Calu3 (cell line): ENCODE data around the gene FHIT. TPM values are rescaled to one million over a fixed set of nuclear protein-coding genes. Genes with fewer than 3 reads are reported as not detected.

Experiments
- BruUV-seq: library from RNA; stranded (reverse); fragments of 400-500 nt; replicated peaks from 2 replicates; lab custom pipeline; 2021; lab: Mats Ljungman, UMichigan
- CTCF ChIA-PET: fragments of 300-600 bp; sonication (Branson Sonifier 250); formaldehyde crosslinking; loops from one replicate; lab custom pipeline; 2022; ENCODE audit warnings: antibody characterized with exemption; lab: Charles Lee
- DNase-seq: peaks from one replicate; pipeline ENCODE4 v3.0.0; 2022
- H3K27ac Mint-ChIP-seq: one replicate; pipeline ENCODE4 v1.8.0; 2022; ENCODE audit warnings: mixed read lengths; ENCODE audit not compliant: unreplicated experiment
- H3K27me3 Mint-ChIP-seq: one replicate; pipeline ENCODE4 v1.8.0; 2022; ENCODE audit warnings: mixed read lengths; ENCODE audit not compliant: unreplicated experiment
- H3K36me3 Mint-ChIP-seq: one replicate; pipeline ENCODE4 v1.8.0; 2022; ENCODE audit warnings: mild to moderate bottlenecking, moderate library complexity, mixed read lengths; ENCODE audit not compliant: insufficient read depth, unreplicated experiment
- H3K4me1 Mint-ChIP-seq: one replicate; pipeline ENCODE4 v1.8.0; 2022; ENCODE audit warnings: mild to moderate bottlenecking, low read depth, mixed read lengths; ENCODE audit not compliant: unreplicated experiment
- H3K4me3 Mint-ChIP-seq: one replicate; pipeline ENCODE4 v1.8.0; 2022; ENCODE audit warnings: mild to moderate bottlenecking, low read depth, moderate library complexity, mixed read lengths; ENCODE audit not compliant: unreplicated experiment
- H3K9me3 Mint-ChIP-seq: one replicate; pipeline ENCODE4 v1.8.0; 2022; ENCODE audit warnings: low read depth, mixed read lengths; ENCODE audit not compliant: unreplicated experiment
- CTCF ChIP-seq: fragments of 200-600 bp; IDR thresholded peaks from one replicate; pipeline ENCODE4 v1.8.0; 2022; ENCODE audit warnings: antibody characterized with exemption; ENCODE audit not compliant: unreplicated experiment
- intact Hi-C: fragments of 100-400 bp; cut with micrococcal nuclease; formaldehyde crosslinking; loops from one replicate; pipeline ENCODE4 v1.10.0; 2022; ENCODE audit not compliant: unreplicated experiment
- total RNA-seq: library from RNA; stranded (reverse); gene quantifications from 2 replicates; pipeline ENCODE4 v1.2.3, GENCODE V29; 2022

FHIT gene
- total RNA-seq, 1 experiment from 2014 or later = 6.2 TPM

DNA sequence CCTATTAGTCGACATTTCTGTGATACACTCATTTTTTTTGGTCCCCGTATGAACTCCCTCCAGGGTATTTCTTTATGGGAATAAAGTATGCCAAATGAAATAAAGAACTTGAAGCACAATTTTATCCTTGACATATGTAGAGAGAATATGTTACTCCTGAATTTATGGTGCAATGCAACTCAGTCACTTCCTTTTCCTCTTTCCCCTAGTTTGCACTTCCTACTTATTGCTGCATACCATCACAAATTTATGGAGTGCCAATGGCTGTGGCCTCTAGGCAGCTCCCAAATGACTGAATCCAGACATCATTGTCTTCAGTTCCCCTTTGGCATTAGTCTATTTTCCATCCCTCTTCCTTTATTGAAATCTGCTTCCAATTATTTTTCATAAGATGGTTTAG lies 403.5 kb downstream of the FHIT start:
- H3K27ac Mint-ChIP-seq = no peak overlapping the region
- DNase-seq = no peak
- no peaks in the 10 kb centered on the region for H3K36me3 Mint-ChIP-seq
- H3K4me3 Mint-ChIP-seq = no peak overlapping the region
- CTCF ChIA-PET = no interaction called here
- H3K9me3 Mint-ChIP-seq = peaks cover 16% of the 10 kb centered on the region
- intact Hi-C loops = no loop called here
- H3K27me3 Mint-ChIP-seq = no peaks in the 10 kb centered on the region
- no peaks in the 10 kb centered on the region for H3K4me1 Mint-ChIP-seq
- BruUV-seq = no TSS peak
- TF ChIP-seq CTCF = no peak

GRCh38 chr3:60844256-60844655 lies 407.0 kb downstream of the FHIT start:
- H3K4me1 Mint-ChIP-seq = no peaks in the 10 kb centered on the region
- H3K9me3 Mint-ChIP-seq = peaks cover 6% of the 10 kb centered on the region
- H3K36me3 Mint-ChIP-seq = no peaks in the 10 kb centered on the region
- BruUV-seq = no TSS peak
- CTCF ChIA-PET = no interaction called here
- H3K27ac Mint-ChIP-seq = no peak overlapping the region
- DNase-seq = no peak
- H3K4me3 Mint-ChIP-seq = no peak overlapping the region
- TF ChIP-seq CTCF = no peak
- H3K27me3 Mint-ChIP-seq = no peaks in the 10 kb centered on the region
- intact Hi-C loops = no loop called here

- no peak overlapping the region for H3K4me3 Mint-ChIP-seq
- no peak overlapping the region for H3K27ac Mint-ChIP-seq
- no peaks in the 10 kb centered on the region for H3K4me1 Mint-ChIP-seq
- no peaks in the 10 kb centered on the region for H3K36me3 Mint-ChIP-seq
- no peak for TF ChIP-seq CTCF
- BruUV-seq = no TSS peak
- no peaks in the 10 kb centered on the region for H3K27me3 Mint-ChIP-seq
- no peak for DNase-seq
- peaks cover 2% of the 10 kb centered on the region for H3K9me3 Mint-ChIP-seq
- CTCF ChIA-PET = no interaction called here
- intact Hi-C loops = no loop called here
These were observed 409.9 kb downstream of the FHIT start for GRCh38 chr3:60841355-60841754.

DNA sequence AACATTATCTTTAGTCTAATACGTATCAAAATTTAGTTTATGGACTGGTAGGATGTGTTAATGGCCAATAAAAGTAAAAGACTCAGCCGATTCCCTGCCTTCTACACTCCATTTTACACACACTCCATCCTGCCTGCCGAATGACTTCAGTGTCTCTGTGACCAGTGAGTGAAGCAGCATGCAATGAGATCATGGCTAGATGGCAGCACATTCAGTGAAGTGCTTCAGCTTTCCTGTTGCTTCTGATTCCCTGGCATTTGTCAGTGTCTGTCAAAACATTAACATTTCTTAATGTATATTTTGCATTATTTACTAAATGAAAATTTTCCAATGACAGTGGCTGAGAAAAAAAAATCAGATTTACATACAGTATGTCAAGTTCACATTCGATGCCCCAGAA lies 412.0 kb downstream of the FHIT start:
- Mint-ChIP-seq H3K27ac (no peak overlapping the region), H3K27me3 (no peaks in the 10 kb centered on the region), H3K9me3 (no peaks in the 10 kb centered on the region), H3K4me1 (no peaks in the 10 kb centered on the region), H3K36me3 (no peaks in the 10 kb centered on the region), H3K4me3 (no peak overlapping the region)
- no peak for TF ChIP-seq CTCF
- intact Hi-C loops = no loop called here
- DNase-seq = no peak
- CTCF ChIA-PET = no interaction called here
- BruUV-seq = no TSS peak

DNA sequence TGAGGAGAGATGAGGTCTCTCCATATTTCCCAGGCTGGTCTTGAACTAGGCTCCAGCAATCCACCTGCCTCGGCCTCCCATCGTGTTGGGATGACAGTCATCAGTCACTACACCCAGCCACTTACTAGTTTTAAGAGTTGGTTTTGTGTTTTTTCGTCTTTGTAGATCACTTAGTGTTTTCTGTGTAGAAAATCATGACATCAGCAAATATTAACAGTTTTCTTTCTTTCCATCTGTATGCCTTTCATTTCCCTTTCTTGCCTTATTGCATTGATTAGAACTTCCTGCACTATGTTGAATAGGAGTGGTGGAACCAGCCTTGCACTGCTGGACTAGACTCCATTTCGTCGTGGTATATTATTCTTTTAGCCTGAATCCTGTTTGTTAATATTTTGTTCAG lies 415.5 kb downstream of the FHIT start:
- intact Hi-C loops = no loop called here
- Mint-ChIP-seq H3K27me3 (no peaks in the 10 kb centered on the region), H3K27ac (no peak overlapping the region), H3K9me3 (peaks cover 2% of the 10 kb centered on the region), H3K36me3 (no peaks in the 10 kb centered on the region), H3K4me1 (no peaks in the 10 kb centered on the region), H3K4me3 (no peak overlapping the region)
- CTCF ChIA-PET = no interaction called here
- TF ChIP-seq CTCF = no peak
- DNase-seq = no peak
- no TSS peak for BruUV-seq
